ENCODE results near the gene MAP3K14.

- no peak for TF ChIP-seq EZH2 (IDR thresholded peaks at IDR 0.05)
- no peak for TF ChIP-seq POLR2AphosphoS5 (IDR thresholded peaks at IDR 0.05; ENCODE audit: borderline replicate concordance, low read depth, low read length)
- TF ChIP-seq FOXP2 (optimal IDR thresholded peaks at IDR 0.05; ENCODE audit: control extremely low read depth, extremely low read length, insufficient read depth) = no peak
Measured at GRCh38 chr17:45306094-45306493, 10.7 kb downstream of the MAP3K14 start.

All from SK-N-MC (cell line).